Measurements from ENCODE around the gene TUBD1.

Gene TUBD1

DNA sequence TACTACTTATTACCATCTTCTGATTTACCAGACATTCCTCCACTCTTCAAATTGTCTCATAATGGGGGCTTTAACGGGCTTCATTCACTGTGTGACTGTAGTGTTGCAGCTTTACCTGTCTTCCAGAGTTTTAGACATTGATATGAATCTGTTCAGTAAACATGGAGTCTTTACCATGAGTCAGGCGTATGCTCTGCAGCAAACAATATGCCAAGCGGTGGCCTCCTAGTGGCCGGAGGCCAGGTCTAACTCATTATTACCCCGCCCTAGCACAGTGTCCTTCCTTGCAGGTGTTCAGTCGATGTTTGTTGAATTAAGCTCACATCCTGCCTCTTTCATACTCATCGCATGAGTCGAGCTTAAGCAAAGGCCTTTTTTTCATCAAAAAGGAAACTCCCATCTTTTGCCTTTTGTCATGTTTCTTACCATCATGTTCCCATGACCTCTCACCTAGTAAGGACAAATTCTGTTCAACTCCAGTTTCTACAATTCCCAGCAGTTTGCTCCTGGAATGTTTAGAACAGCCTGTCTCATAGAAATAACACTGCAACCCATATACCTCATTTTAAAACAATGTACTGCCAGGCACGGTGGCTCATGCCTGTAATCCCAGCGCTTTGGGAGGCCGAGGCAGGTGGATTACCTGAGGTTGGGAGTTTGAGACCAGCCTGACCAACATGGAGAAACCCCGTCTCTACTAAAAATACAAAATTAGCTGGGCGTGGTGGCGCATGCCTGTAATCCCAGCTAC lies 39.4 kb downstream of the TUBD1 start:
- peak overlapping the region; percentile 69 for H3K27ac ChIP-seq

DNA sequence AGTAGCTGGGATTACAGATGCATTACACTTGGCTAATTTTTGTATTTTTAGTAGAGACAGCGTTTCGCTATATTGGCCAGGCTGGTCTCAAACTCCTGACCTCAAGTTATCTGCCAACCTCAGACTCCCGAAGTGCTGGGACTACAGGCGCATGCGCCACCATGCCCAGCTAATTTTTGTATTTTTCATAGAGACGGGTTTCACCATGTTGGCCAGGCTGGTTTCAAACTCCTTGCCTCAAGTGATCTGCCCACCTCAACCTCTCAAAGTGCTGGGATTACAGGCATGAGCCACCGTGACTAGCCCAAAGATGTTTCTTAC lies 39.9 kb downstream of the TUBD1 start:
- peak overlapping the region; percentile 69 for H3K27ac ChIP-seq

More for the DNA sequence above, 39.4 kb downstream of the TUBD1 start:
- TF ChIP-seq, protein P1, sequence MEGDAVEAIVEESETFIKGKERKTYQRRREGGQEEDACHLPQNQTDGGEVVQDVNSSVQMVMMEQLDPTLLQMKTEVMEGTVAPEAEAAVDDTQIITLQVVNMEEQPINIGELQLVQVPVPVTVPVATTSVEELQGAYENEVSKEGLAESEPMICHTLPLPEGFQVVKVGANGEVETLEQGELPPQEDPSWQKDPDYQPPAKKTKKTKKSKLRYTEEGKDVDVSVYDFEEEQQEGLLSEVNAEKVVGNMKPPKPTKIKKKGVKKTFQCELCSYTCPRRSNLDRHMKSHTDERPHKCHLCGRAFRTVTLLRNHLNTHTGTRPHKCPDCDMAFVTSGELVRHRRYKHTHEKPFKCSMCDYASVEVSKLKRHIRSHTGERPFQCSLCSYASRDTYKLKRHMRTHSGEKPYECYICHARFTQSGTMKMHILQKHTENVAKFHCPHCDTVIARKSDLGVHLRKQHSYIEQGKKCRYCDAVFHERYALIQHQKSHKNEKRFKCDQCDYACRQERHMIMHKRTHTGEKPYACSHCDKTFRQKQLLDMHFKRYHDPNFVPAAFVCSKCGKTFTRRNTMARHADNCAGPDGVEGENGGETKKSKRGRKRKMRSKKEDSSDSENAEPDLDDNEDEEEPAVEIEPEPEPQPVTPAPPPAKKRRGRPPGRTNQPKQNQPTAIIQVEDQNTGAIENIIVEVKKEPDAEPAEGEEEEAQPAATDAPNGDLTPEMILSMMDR (conservative IDR thresholded peaks at IDR 0.05) = peak; percentile 75
- no peak for TF ChIP-seq ZFX (IDR thresholded peaks at IDR 0.05)

DNA sequence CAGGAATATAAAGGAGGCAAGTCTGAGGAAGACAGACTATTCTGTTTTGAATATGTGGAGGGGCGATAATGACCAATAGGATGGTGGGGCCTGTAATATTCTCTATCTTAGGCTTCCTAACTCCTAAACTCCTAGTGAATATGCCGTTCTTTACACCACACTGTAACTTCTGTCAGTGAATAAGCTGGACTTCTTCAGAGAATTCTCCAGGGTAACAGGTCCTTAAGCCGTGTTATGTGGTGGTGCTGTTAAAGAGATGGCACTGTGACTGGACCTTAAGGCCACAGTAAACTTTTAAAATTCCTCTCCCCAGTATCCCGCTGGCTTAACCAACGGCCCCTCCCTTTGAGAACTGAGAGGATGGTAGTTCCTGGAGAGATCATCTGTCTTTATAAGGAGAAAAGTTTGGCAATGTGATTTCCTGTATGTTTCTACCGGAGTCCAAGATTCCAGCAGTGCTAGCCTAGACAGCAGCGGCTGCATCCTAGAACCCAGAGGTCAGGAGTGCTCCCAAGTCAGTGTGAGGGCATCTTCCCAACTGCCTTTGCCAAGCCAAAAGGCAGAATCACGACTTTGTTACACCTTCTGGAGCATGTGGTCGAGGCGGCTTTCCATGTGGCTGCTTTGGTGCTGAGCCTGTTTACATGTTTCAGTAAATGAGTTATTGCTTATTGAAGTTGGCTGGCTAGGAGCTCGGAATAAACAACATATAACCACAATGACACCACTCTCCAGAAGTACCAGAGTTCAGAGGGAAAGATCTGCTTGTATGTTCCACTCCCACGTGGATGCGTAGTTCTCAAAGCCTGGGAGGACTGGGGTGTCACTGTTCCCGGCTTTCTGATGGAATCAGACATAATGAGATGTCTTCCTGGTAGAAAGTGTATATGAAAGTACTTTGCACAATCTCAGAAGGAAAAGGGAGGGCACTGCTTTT lies 41.0 kb downstream of the TUBD1 start:
- TF ChIP-seq, protein P1 (conservative IDR thresholded peaks at IDR 0.05) = no peak
- TF ChIP-seq ZFX (IDR thresholded peaks at IDR 0.05) = no peak
- peak overlapping the region; percentile 90 for H3K27ac ChIP-seq

DNA sequence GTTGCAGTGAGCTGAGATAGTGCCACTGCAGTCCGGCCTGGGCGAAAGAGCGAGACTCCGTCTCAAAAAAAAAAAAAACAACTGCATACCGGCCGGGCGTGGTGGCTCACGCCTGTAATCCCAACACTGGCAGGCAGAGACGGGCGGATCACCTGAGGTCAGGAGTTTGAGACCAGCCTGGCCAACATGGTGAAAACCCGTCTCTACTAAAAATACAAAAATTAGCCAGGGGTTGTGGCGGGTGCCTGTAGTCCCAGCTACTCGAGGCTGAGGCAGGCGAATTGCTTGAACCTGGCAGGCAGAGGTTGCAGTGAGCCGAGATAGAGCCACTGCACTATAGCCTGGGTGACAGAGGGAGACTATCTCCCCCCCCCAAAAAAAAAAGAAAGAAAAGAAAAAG lies 42.4 kb downstream of the TUBD1 start:
- H3K27ac ChIP-seq = peak overlapping the region; percentile 90

DNA sequence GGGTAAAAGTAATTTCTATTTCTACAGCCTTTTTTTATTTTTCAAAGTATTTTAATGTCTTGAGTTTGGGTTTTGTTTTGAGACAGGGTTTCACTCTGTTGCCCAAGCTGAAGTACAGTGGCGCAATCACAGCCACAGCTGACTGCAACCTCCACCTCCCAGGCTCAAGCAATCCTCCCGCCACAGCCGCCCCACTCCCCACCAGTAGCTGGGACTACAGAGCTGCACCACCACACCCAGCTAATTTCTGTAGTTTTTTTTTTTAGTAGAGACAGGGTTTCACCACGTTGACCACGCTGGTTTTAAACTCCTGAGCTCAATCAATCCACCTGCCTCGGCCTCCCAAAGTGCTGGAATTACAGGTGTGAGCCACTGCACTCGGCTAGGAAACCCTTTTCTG lies 44.0 kb downstream of the TUBD1 start:
- TF ChIP-seq, protein P1 (conservative IDR thresholded peaks at IDR 0.05) = no peak
- no peak for TF ChIP-seq ZFX (IDR thresholded peaks at IDR 0.05)
- peak overlapping the region; percentile 90 for H3K27ac ChIP-seq

DNA sequence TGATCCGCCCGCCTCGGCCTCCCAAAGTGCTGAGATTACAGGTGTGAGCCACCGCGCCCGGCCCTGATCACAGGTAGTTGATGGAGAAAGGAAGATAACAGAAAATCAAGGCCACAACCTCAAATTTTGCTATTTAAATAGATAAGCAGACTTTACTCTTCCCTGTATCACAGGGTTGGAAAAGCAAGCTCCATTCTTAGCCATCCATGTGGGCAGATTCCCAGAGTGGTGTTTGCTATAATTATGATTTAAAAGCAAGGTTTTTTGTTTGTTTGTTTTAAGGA lies 44.4 kb downstream of the TUBD1 start:
- H3K27ac ChIP-seq = peak overlapping the region; percentile 90
- TF ChIP-seq, protein P1 (conservative IDR thresholded peaks at IDR 0.05) = no peak
- no peak for TF ChIP-seq ZFX (IDR thresholded peaks at IDR 0.05)

DNA sequence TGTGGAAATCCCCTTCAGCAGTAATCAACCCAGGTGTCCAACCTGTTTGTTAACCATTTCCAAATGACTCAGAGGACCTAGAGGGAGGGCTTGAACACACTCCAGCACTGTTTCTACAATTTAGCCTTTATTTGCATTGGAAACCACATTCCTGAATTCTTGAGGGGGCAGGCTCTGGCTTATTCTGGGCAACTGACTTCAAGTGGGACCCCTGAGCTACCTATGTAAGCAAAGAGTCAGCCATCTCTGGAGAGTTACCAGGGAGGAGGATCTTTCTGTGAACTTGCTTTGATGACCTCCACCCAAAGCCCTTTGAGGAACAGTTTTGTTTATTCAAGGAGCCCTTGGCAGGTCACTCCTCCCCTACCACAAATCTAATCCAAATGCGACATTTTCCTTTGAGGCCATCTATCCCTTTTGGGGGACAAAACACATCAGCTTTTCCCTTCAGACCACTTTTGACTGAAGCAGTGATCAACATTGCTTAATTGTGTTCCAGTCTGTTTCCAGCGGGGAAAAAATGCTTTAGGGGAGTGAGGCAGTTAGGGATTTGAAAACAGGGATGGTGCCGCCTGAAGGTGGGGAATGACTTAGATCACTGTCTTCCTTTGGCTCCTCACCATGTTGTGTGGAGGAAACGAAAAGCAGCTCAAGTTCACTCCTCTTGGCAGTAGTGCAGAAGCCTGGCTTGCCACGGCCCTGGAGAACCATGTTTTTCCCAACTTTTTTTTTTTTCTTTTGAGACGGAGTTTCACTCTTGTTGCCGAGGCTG lies 46.2 kb downstream of the TUBD1 start:
- H3K27ac ChIP-seq = peak overlapping the region; percentile 90
- TF ChIP-seq ZFX (IDR thresholded peaks at IDR 0.05) = no peak
- TF ChIP-seq, protein P1 (conservative IDR thresholded peaks at IDR 0.05) = no peak

Measured in C4-2B (cell line).